Measurements from ENCODE around the gene CEP72.

DNA sequence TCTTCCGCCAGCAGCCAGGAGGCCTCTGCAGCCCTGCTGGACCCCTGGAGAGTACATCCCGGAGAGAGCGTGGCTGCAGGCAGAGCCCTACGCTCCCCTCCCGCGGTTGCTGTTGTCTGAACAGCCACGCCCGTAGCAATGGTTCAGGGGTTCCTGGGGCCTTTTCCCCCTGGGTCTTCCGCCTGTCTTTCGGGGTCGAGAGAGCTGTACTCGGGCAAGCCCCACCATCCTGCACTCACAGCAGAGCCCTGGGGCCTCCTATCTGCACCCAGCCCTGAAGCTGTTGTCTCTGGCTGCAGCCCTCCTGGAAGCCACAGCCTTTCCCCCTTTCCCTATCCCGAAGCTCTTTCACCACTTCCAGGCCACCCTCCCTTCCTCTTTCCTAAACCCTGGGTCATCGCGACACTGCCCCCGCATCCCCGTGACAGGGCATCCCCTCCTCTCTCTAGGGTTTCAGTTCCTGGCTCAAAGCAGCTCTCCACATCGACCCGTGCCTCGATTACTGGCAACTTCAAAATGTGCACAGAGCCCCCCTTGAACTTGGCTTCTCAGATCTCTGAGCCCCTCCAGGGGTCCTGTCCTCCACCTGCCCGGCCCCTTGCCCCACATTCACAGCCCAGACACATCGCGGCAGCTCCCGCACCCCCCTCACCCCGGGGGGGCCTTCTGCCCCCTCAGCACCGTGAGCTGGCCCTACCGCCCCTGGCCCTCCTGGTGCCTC lies 43.9 kb upstream of the CEP72 start:
- TF ChIP-seq, protein P1, sequence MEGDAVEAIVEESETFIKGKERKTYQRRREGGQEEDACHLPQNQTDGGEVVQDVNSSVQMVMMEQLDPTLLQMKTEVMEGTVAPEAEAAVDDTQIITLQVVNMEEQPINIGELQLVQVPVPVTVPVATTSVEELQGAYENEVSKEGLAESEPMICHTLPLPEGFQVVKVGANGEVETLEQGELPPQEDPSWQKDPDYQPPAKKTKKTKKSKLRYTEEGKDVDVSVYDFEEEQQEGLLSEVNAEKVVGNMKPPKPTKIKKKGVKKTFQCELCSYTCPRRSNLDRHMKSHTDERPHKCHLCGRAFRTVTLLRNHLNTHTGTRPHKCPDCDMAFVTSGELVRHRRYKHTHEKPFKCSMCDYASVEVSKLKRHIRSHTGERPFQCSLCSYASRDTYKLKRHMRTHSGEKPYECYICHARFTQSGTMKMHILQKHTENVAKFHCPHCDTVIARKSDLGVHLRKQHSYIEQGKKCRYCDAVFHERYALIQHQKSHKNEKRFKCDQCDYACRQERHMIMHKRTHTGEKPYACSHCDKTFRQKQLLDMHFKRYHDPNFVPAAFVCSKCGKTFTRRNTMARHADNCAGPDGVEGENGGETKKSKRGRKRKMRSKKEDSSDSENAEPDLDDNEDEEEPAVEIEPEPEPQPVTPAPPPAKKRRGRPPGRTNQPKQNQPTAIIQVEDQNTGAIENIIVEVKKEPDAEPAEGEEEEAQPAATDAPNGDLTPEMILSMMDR (IDR thresholded peaks at IDR 0.05; ENCODE audit: low read depth, low read length, poor library complexity, severe bottlenecking) = no peak
- TF ChIP-seq EZH2phosphoT487 (IDR thresholded peaks at IDR 0.05; ENCODE audit: borderline replicate concordance, low read length) = no peak
